NCI-H524 treated with DMSO at 0.1 percent for 48 hours (cell line): ENCODE measurements around the gene FAHD2A.
"Not testable (repeated sequence)": the region's sequence is repeated elsewhere in the genome, so short reads cannot be mapped to it uniquely, and the experiment has no call there.

Source experiments
- DNase-seq: peaks from one replicate; lab custom pipeline; 2025; lab: John Stamatoyannopoulos, UW

Gene FAHD2A

GRCh38 chr2:95435872-95436209 is 33.3 kb downstream of the FAHD2A start:
- not testable (repeated sequence) for DNase-seq

- not testable (repeated sequence) for DNase-seq
Observed at GRCh38 chr2:95442474-95443099, 40.1 kb downstream of the FAHD2A start.

GRCh38 chr2:95445317-95445716 is 42.8 kb downstream of the FAHD2A start:
- not testable (repeated sequence) for DNase-seq

GRCh38 chr2:95463292-95463691 is 60.8 kb downstream of the FAHD2A start:
- not testable (repeated sequence) for DNase-seq
